Bronchial smooth muscle cell (primary cell): Measurements from ENCODE around the gene POLE. TPM values are rescaled to one million over a fixed set of nuclear protein-coding genes. Genes with fewer than 3 reads are reported as not detected.

ENCODE experiments used
- total RNA-seq: library from RNA; depleted of rRNA; stranded (reverse); fragments of >200 nt; gene quantifications from 2 replicates; pipeline ENCODE4 v1.2.1, GENCODE V29; 2014

Gene POLE, protein sequence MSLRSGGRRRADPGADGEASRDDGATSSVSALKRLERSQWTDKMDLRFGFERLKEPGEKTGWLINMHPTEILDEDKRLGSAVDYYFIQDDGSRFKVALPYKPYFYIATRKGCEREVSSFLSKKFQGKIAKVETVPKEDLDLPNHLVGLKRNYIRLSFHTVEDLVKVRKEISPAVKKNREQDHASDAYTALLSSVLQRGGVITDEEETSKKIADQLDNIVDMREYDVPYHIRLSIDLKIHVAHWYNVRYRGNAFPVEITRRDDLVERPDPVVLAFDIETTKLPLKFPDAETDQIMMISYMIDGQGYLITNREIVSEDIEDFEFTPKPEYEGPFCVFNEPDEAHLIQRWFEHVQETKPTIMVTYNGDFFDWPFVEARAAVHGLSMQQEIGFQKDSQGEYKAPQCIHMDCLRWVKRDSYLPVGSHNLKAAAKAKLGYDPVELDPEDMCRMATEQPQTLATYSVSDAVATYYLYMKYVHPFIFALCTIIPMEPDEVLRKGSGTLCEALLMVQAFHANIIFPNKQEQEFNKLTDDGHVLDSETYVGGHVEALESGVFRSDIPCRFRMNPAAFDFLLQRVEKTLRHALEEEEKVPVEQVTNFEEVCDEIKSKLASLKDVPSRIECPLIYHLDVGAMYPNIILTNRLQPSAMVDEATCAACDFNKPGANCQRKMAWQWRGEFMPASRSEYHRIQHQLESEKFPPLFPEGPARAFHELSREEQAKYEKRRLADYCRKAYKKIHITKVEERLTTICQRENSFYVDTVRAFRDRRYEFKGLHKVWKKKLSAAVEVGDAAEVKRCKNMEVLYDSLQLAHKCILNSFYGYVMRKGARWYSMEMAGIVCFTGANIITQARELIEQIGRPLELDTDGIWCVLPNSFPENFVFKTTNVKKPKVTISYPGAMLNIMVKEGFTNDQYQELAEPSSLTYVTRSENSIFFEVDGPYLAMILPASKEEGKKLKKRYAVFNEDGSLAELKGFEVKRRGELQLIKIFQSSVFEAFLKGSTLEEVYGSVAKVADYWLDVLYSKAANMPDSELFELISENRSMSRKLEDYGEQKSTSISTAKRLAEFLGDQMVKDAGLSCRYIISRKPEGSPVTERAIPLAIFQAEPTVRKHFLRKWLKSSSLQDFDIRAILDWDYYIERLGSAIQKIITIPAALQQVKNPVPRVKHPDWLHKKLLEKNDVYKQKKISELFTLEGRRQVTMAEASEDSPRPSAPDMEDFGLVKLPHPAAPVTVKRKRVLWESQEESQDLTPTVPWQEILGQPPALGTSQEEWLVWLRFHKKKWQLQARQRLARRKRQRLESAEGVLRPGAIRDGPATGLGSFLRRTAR (N-terminal part only)
- total RNA-seq: 13.9 and 14.8 TPM in 2 replicates

DNA sequence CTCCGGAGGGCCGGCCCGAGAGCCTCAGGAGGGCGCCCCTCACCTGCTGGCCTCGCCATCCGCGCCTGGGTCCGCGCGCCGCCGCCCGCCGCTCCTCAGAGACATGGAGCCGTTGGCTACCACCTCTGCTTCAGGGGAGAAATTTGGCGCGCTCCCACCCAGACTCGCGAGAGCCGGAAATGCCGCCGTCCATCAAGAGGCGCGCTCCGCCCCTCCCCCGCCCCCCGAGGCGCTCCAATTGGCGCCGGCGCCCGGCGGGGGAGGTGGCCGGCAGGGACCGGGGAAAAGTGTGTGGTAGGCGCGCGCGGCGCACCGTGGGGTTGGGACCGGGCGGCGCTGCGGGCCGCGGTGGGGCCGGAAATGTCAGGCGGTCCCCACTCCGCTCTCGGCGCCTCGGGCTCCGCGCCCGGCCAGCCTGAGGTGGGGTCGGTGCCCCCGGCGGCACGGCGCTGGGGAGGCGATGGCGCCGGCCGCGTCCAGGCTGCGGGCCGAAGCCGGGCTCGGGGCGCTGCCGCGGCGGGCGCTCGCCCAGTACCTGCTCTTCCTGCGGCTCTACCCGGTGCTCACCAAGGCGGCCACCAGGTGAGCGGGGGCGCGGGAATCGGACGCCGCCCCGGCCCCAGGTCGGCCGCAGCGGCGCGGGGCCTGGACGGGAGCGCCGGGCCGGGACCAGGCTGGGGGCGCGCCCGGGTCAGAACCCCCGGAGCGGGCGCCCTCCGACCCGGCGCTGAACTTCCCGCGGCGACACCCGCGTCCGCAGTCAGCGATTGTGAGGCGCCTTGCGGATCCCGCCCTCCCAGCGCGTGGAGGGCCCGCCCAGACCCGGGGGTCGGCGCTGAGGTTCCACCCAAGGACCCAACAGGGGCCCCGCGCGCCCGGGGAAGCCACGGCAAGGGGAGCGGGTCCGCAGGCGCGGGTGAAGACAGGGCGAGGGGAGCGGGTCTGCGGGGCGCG, at the start of gene POLE, which contains the start of gene PXMP2:
POLE (minus strand) TSS at position 132 of the 954 bp plus-strand sequence; CDS start at position 105, 27 bp downstream.
PXMP2 (plus strand) TSS at position 377 of the 954 bp plus-strand sequence; CDS start at position 461, 84 bp downstream.

DNA sequence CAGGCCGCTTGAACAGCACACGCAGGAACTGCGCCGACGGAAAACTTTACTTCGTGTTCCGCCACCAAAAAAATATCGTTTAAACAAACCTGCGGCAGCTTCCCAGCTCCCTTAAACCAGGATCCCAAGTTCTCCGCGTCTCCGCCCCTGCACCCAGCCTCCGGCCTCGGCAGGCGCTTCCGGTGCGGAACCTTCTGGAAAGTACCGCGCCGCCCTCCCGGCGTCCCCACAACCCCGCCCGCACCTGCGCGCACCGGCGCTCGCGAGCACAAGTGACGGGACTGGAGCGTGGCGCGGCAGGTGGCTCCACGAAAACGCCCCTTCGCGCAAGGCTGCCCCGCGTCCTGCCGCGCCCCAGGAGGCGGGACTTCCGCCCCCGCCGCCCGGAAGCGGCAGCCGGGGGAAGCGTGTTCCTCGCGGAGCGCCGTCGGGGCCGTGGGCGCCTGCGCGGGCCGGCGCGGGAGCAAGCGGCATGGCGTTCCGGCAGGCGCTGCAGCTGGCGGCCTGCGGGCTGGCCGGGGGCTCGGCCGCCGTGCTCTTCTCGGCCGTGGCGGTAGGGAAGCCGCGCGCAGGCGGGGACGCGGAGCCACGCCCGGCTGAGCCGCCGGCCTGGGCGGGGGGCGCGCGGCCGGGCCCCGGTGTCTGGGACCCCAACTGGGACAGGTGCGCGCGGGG, 23.4 kb upstream of the POLE start, which contains the start of gene PGAM5:
PGAM5 (plus strand) TSS at position 438 of the 675 bp plus-strand sequence; CDS start at position 473, 35 bp downstream.

DNA sequence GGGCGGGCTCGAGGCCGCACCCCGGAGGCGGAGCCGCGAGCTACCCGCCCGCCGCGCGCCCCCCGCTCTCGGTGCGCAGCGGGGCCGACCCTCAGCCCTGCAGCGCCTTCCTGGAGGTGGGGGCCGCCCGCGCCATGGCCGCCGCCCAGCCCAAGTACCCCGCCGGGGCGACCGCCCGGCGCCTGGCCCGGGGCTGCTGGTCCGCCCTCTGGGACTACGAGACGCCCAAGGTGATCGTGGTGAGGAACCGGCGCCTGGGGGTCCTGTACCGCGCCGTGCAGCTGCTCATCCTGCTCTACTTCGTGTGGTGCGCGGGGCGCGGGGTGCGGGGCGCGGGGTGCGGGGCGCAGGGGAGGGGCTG, 68.5 kb downstream of the POLE start, which contains the start of gene P2RX2:
P2RX2 (plus strand) TSS at position 94 of the 361 bp plus-strand sequence; CDS start at position 135, 41 bp downstream.

DNA sequence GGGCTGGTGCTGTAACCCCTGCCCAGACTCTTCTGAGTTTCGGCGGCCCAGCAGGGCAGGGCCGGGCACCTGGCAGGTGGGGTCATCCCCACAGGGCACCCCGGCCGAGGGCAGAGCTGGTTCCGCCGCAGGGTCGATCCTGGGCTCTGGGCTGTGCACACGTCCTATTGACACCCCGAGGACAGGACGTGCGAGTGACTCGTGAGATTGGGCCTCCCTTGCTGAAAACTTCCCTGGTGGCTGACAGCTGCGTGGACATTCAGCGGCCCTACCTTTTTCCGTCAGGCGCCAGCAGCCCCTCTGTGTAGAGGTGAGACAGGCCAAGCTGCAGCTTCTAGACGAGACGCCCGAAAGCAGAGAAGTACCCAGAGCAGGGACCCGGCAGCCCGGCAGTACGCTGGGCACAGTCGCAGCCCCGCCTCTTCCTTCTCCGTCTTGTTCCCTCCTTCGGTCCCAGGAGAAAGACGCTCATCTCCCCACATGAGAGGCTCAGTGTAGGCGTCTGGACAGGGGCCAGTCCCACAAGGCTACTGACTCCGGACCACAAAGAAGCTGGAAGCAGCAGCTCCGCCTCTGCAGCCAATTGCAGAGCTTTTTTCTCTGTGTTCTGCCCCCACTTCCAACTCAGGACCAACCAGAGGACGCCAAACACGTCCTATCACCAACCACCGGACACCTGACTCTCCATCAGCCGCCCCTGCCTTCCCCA, 76.9 kb downstream of the POLE start, which contains the start of gene LRCOL1:
LRCOL1 (minus strand) TSS at position 532 of the 709 bp plus-strand sequence. CDS start 4,331 bp downstream, outside the sequence.

Other genes with a start within 250 kb of the POLE start
- 0.69 and 0.79 TPM in 2 replicates for gene FBRSL1, start 197.2 kb downstream of the POLE start, total RNA-seq
- 0.16 TPM in 1 of 2 replicates, not detected in the other for gene LRCOL1, start 76.8 kb downstream of the POLE start, total RNA-seq
- 0.16 and 0.26 TPM in 2 replicates for gene P2RX2, start 68.6 kb downstream of the POLE start, total RNA-seq
- gene PXMP2, start 245 bp upstream of the POLE start, total RNA-seq: 16.4 and 16.7 TPM in 2 replicates
- gene PGAM5, start 23.5 kb upstream of the POLE start, total RNA-seq: 12.3 and 14.0 TPM in 2 replicates
- 44.4 and 66.4 TPM in 2 replicates for gene ANKLE2, start 74.5 kb upstream of the POLE start, total RNA-seq
- gene GOLGA3, start 141.5 kb upstream of the POLE start, total RNA-seq: 73.9 and 109 TPM in 2 replicates
- gene CHFR, start 200.3 kb upstream of the POLE start, total RNA-seq: 22.9 and 24.0 TPM in 2 replicates